ENCODE results near the gene RTP5.

RTP5 gene

DNA sequence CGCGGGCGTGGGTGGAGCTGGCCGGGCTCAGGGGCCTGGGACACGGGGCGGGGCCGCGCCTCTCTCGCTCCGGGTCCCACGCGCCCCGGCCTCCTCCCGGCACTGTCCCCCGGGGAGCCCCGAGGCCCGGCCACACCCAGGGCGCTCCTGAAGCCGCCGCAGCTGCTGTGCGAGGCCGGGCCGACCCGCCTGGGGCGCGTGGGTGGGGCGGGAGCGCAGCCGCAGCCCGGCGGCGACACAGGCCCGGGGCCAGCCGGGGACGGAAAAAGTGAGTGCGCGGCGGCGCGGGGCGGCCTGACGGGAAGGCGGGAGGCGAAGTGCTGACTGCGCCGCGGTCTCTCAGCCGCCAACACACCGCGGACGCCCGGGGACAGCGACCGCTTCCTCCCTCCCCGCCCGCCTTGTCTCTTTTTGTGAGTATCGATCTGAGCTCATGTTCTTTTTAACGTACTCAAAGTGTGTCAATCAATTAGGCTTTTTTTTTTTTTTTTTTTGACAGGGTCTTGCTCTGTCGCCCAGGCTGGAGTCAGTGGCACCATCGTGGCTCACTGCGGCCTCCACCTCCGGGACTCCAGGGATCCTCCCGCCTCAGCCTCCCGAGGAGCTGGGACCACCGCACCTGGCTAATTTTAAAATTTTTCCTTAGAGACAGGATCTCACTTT is 25.3 kb upstream of the RTP5 start:
- DNase-seq, result peak; percentile 95

- no peak for DNase-seq
These were observed 24.5 kb upstream of the RTP5 start for GRCh38 chr2:241844831-241845578.

- no peak for DNase-seq
These were observed 23.1 kb upstream of the RTP5 start for GRCh38 chr2:241846406-241846805.

GRCh38 chr2:241848761-241849615 is 20.5 kb upstream of the RTP5 start:
- peak; percentile 21 for DNase-seq

DNA sequence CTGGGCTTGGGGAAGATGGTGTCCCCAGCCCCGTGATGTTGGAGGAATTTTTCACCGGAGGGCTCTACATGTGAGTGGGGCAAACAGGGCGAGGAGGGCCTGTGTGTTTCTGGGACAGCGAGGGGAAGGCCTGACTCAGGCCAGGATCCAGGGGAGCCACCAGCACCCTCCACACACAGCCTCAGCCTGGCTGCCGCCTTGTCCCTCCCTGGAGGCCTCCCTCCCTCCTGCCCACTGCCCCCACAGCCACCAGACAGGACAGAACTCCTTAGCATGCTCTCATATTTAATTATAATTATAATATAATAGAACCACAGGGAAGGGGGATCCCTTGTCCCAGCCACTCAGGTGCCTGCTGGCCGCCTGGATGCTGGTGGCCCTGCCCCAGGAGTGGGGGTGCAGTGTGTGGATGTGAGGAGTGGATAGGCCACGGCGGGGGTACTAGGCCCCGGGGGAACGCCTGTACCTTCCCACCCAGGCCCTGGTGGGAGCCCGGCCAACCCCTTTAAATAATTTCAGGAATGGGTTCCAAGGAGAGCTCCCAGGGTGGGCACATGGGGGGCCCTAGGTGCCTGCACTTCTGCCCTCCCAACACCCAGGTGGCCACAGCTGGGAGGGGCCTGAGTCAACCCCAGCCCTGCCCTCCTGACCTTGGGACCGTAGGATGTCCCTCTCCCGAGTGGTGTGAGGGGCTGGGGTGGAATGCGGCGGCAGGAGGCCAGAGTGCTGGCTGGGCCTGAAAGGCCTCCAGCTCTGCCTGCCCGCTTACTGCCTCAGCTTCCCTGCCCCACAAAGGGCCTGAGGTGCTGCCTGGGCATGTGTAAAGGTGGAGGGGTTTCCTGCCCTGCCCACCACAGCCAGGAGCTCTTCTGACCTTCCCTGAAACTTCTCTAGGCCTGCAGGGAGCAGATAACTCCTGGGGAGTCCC is 19.6 kb upstream of the RTP5 start:
- DNase-seq, result peak; percentile 15

DNA sequence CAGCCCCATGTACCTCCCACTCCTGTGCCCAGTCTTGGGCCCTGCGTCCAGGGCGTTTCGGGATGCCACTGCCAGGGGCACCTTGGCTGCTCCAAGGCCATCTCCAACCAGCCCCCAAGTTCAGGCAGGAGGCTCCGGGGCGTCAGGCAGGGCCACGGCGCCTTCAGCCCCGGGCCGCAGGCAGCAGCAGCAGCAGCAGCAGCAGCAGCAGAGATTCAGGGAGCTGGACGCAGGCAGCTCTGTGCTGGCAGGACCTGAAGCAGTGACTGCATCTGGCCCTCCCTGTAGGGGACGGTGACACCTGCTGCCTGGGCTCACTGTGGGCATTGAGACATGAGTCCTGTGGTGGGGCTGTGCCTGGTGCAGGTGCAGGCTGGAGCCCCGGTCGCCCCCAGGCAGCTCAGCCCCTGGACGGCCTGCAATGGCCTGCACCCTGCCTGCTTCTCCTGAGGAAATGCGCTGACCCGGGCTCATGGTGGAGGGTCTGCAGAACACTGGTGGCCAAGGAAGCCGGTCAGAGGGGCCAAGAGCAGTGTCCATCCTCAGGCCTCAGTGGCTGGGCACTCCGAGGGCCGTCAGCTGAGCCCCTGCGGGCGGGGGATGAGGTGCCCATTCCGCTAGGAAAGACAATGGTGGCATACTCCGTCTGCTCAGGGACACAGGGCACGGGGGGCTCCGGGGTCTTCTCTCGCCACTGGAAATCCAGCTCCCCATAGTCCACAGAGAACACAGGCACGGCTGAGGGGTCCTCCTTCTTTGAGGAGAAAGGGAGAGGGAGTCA is 18.8 kb upstream of the RTP5 start:
- peak; percentile 6 for DNase-seq

DNA sequence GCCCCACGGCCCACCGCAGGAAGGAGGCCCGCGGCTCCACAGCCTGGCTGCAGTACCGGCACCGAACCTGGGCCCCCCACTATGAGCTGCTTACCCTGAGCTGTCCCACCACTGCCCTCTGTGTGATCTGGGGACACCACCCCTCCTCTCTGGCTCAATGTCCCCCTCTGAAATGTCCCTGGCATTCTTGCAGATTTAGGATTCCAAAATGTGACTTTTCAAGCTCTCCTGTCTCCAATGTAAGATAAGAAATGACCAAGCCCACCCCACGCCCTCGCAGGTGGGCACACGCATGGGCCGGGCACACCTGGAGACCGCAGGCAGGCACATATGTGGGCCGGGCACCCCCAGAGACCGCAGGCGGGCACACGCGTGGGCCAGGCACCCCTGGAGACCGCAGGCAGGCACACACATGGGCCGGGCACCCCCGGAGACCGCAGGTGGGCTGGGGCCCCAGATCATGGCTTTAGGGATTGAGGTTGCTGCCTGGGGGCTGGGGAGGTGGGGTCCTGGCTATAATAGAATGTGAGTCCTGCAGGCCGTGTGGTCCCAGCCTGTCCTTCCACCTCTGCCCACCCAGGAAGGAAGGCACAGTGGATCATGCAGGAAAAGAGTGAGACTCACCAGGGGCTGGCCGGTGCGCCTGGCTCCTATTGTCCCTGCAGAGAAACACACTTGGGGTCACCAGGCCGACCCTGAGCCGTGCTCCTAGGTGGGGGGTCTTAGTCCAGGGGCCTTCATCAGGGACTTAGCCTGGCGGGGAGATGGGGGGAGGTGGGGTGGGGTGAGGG is 18.0 kb upstream of the RTP5 start:
- peak; percentile 2 for DNase-seq

DNA sequence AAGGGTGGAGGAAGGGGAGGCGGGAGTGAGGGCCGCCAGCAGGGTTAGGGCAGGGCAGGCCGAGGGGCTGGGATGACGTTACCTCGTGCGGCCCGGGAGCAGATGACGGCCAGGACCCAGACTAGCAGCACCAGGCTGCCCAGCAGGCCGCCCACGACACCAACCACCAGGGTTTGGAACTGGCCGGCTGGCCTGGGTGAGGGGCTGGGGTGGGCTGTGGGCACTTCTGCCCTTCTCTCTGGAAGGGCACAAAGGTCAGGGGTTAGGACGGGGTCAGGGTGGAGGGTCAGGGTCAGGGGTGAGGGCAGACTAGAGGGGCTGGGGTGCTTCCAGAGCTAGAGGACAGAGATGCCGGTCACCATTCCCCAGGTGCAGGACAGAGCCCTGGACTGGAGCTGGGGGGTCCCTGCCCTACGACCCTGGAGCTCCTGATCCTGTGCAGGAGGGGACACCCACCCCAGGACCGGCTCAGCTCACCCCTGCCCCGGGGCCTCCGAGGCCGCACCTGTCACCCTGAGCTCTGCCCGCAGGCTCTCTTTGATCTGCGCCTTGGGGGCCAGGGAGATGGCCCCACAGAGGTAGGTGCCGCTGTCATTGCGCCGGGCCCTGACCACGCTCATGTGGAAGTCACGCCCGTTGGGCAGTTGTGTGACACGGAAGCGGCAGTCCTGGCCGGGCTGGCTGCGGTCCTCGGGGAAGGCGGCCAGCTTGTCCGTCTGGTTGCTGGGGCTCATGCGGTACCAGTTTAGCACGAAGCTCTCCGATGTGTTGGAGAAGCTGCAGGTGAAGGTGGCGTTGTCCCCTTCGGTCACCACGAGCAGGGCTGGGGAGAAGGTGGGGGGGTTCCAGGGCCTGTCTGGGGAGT is 17.2 kb upstream of the RTP5 start:
- peak; percentile 2 for DNase-seq

DNA sequence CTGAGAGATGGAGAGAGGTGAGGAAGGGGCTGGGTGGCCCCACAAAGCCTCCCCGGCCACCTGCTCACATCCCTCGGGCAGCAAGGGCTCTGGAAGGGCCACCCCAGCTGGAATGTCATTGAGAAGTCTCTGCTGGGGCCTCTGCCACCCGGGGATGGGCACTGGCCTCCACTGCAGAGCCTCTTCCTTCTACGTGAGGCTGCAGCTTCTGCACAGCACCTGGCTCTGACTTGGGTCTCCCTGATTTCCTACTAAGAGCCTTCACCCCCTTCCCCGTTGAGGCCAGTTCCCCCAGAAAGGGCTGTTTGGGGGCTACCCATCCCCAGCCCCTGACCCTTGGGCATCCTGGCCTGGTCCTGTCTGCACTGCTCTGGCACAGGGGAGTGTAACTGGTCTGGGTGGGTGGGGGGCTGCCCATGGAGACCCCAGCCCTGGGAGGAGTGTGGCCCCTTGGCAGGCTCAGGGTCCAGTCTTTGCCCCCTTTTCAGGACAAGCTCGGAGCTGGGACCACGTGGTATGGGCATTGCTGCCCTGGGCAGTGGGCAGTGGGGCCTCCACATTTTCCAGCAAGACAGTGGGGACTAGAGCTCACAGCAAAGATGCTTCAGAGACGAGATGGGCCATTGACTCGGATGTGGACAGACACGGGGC is 16.4 kb upstream of the RTP5 start:
- no peak for DNase-seq

GRCh38 chr2:241853651-241854341 is 15.7 kb upstream of the RTP5 start:
- DNase-seq, result peak; percentile 35

DNA sequence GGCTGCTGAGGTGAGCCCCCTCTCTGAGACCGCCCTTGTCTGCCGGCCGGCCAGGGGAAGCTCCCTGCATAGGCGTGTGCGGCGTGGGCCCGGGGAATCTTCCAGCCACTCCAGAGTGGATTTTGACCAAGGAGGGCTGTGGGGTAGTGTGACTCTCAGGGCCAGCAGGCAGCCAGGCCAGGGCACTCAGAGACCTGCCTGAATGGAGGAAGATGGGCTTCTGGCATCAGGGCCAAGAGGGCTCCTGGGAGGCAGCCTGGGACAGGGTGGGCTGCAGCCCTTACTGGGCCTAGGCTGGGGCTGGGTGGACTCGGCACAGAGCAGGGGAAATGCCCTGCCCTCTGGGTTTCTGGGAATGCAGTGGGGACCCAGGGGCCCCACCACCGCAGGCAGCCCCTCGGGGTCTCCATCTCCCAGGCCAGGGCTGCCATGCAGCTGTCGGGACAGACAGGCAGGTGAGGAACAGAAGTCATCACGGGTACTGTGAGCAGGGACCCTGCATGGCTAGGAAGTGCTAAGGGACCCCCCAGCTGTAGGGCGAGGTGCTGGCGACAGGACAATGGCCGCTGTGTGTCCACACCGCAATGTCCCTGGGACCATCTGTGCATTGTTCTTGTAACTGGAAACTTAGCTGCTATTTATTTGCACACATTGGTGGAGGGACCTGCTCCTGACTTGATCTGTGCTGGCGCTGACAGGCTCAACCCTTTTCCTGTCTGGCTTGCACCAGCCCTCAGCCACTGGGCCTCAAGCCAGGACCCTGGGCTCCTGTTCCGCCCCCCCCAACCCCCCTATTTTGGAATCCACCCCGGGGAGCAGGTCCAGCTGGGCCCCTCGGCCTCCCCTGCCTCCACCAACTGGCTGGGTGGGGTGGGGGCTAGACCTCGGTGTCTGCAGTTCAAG is 14.9 kb upstream of the RTP5 start:
- DNase-seq, result peak; percentile 3

- DNase-seq, result peak; percentile 1
These were observed 14.2 kb upstream of the RTP5 start for GRCh38 chr2:241855245-241855887.

- peak; percentile 1 for DNase-seq
These were observed 13.6 kb upstream of the RTP5 start for GRCh38 chr2:241855888-241856422.

DNA sequence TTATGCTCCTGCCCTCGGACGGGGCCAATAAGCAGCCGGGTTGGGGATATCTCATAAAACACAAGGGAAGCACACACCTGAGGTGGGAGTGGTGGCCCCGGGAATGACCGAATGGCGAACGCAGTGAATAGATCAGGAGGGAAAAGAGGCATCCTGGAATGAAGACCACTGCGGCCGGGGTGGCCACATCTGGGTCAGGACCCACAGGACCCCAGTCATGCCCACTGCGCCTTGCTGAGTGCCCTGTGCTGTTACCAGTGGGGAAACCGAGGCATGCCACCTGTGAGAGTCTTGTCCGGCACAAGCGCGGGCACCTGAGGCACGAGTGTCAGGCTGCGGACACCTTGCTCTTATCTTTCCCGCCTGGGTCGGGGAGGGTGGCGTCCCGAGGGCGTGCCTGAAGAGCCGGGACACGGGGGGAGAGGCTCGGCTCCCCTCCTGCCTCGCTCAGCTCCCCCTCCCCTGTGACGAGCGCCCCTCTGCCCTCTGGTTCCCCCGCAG is 12.4 kb upstream of the RTP5 start:
- peak; percentile 14 for DNase-seq

- DNase-seq, result peak; percentile 6
These were observed 11.9 kb upstream of the RTP5 start for GRCh38 chr2:241857572-241858121.
